Kidney (tissue), 14 donors: ENCODE data around the gene PLA2G4D. TPM values are rescaled to one million over a fixed set of nuclear protein-coding genes. Genes with fewer than 3 reads are reported as not detected.
A peak's percentile ranks its signal among the peaks of the same experiment; 100 is the strongest.

Source experiments
- DNase-seq, 5 donors: peaks; one replicate each; pipeline ENCODE4 v3.0.0-alpha.2; 2013 to 2020
- FAIRE-seq: peaks from 2 replicates; lab custom pipeline; 2012; peaks lifted over from hg19 to GRCh38; lab: Jason Lieb, UNC
- H3K27ac ChIP-seq, 2 donors: one replicate each; pipeline ENCODE4 v1.7.0; 2013; ENCODE audit warnings: low read depth in 2 of 2, low read length in 2 of 2, inconsistent platforms in 1 of 2
- H3K27me3 ChIP-seq: one replicate; pipeline ENCODE4 v1.7.1; 2013; ENCODE audit warnings: low read length, inconsistent platforms; ENCODE audit not compliant: control insufficient read depth, insufficient read depth
- H3K36me3 ChIP-seq, 3 donors: one replicate each; pipeline versions ENCODE4 v1.7.0 to v1.7.1; 2013; ENCODE audit warnings: low read length in 3 of 3, control low read depth in 1 of 3, inconsistent platforms in 1 of 3; ENCODE audit not compliant: insufficient read depth in 3 of 3, control insufficient read depth in 2 of 3
- H3K4me1 ChIP-seq, 3 donors: one replicate each; pipeline versions ENCODE4 v1.7.0 to v1.7.1; 2013; ENCODE audit warnings: low read length in 3 of 3, inconsistent platforms in 1 of 3, low read depth in 1 of 3; ENCODE audit not compliant: control insufficient read depth in 2 of 3, insufficient read depth in 2 of 3
- H3K4me3 ChIP-seq, 3 donors: one replicate each; pipeline versions ENCODE4 v1.7.0 to v1.8.1; 2013; ENCODE audit warnings: low read length in 3 of 3, control low read depth in 1 of 3, inconsistent platforms in 1 of 3
- H3K9ac ChIP-seq, 3 donors: one replicate each; pipeline versions ENCODE4 v1.7.0 to v1.7.1; 2013; ENCODE audit warnings: low read length in 3 of 3, control low read depth in 1 of 3, inconsistent platforms in 1 of 3
- H3K9me3 ChIP-seq, 3 donors: one replicate each; pipeline versions ENCODE4 v1.7.0 to v1.7.1; 2013; ENCODE audit warnings: low read length in 3 of 3, control low read depth in 1 of 3, inconsistent platforms in 1 of 3; ENCODE audit not compliant: control insufficient read depth in 2 of 3, insufficient read depth in 1 of 3
- CTCF ChIP-seq: IDR thresholded peaks from 3 replicates; pipeline ENCODE4 v1.5.1; 2012; ENCODE audit warnings: mild to moderate bottlenecking, moderate library complexity, borderline replicate concordance; ENCODE audit not compliant: insufficient read depth; ENCODE audit errors: extremely low read depth
- intact Hi-C: fragments of 100-400 bp; cut with DNase I; formaldehyde crosslinking; loops from one replicate; pipeline ENCODE4 v1.11.1; 2022
- polyA plus RNA-seq: library from polyadenylated mRNA; stranded (reverse); fragments of 350-450 nt; fragmentation: Illumina TruSeq; extraction: RNeasy Lipid Tissue Mini Kit (QIAGEN cat#74804); gene quantifications from one replicate; pipeline ENCODE4 v1.2.3, GENCODE V29; 2014; ENCODE audit warnings: low read depth, low replicate concordance; ENCODE audit not compliant: insufficient read depth
- total RNA-seq: library from RNA; stranded (reverse); fragmentation: NEBNext Ultra II Directional; extraction: Animal tissue kit (Norgen Biotek cat#: 25700); gene quantifications from one replicate; pipeline ENCODE4 v1.2.1, GENCODE V29; 2021
- donor health status: control.
- donor health status: control.
- donor health status: control.
- donor health status: control.
- donor health status: control.
- donor health status: DM: yes; HTN: yes; CAD: no.
- donor health status: Normal renal cell carcinoma (clear cell type).

Gene PLA2G4D
- total and polyA plus RNA-seq, 2 donors from 2014 or later, result not detected

GRCh38 chr15:42065033-42065432 lies 29.3 kb downstream of the PLA2G4D start:
- FAIRE-seq, result no peak

GRCh38 chr15:42064271-42064670 lies 30.1 kb downstream of the PLA2G4D start:
- no peaks in the 10 kb centered on the region for H3K27me3 ChIP-seq
- H3K9ac ChIP-seq, result no peak overlapping the region
- no peak overlapping the region for H3K27ac ChIP-seq
- H3K4me3 ChIP-seq, result no peak overlapping the region
- peaks cover 0 to 2% (median 0%) of the 10 kb centered on the region in 3 donors for H3K4me1 ChIP-seq
- DNase-seq (no peak), FAIRE-seq (no peak)
- TF ChIP-seq CTCF, result no peak
- H3K36me3 ChIP-seq, result no peaks in the 10 kb centered on the region
- no peaks in the 10 kb centered on the region for H3K9me3 ChIP-seq
- intact Hi-C loops, result no loop called here

More at GRCh38 chr15:42065033-42065432, 29.3 kb downstream of the PLA2G4D start:
- Histone ChIP-seq H3K9me3 (no peaks in the 10 kb centered on the region), H3K27me3 (no peaks in the 10 kb centered on the region), H3K4me3 (no peak overlapping the region), H3K4me1 (peaks cover 0 to 2% (median 0%) of the 10 kb centered on the region in 3 donors), H3K36me3 (no peaks in the 10 kb centered on the region), H3K9ac (no peak overlapping the region), H3K27ac (no peak overlapping the region)
- intact Hi-C loops, result no loop called here
- peak in 2 of 5 donors; percentile 31 to 71 for DNase-seq
- no peak for TF ChIP-seq CTCF

- intact Hi-C loops, result no loop called here
- Histone ChIP-seq H3K36me3 (no peaks in the 10 kb centered on the region), H3K4me3 (no peak overlapping the region), H3K27ac (no peak overlapping the region), H3K4me1 (peaks cover 0 to 2% (median 0%) of the 10 kb centered on the region in 3 donors), H3K27me3 (no peaks in the 10 kb centered on the region), H3K9me3 (no peaks in the 10 kb centered on the region), H3K9ac (no peak overlapping the region)
- no peak for FAIRE-seq
- no peak for TF ChIP-seq CTCF
- DNase-seq, result no peak
These were observed 31.1 kb downstream of the PLA2G4D start for GRCh38 chr15:42063122-42063848.
